ENCODE results near the gene ADAT2.

Gene ADAT2

GRCh38 chr6:143396497-143397226 is 53.8 kb downstream of the ADAT2 start:
- no peak for DNase-seq

- no peak for DNase-seq
These were observed 54.8 kb downstream of the ADAT2 start for GRCh38 chr6:143395699-143396098.

GRCh38 chr6:143394389-143394788 is 56.1 kb downstream of the ADAT2 start:
- no peak for DNase-seq

GRCh38 chr6:143390278-143390677 is 60.2 kb downstream of the ADAT2 start:
- no peak for DNase-seq

- no peak for DNase-seq
These were observed 64.9 kb downstream of the ADAT2 start for GRCh38 chr6:143385636-143386035.

GRCh38 chr6:143376861-143377260 is 73.6 kb downstream of the ADAT2 start:
- DNase-seq, result no peak

GRCh38 chr6:143376375-143376774 is 74.1 kb downstream of the ADAT2 start:
- DNase-seq, result no peak

GRCh38 chr6:143375022-143375585 is 75.4 kb downstream of the ADAT2 start:
- no peak for DNase-seq

GRCh38 chr6:143374014-143374413 is 76.5 kb downstream of the ADAT2 start:
- no peak for DNase-seq

All from CD4-positive, alpha-beta T cell treated with Interleukin-21 for 1 hour (primary cell).